Measurements from ENCODE around the gene RPS26.
"Not testable (repeated sequence)": the region's sequence is repeated elsewhere in the genome, so short reads cannot be mapped to it uniquely, and the experiment has no call there.

DNA sequence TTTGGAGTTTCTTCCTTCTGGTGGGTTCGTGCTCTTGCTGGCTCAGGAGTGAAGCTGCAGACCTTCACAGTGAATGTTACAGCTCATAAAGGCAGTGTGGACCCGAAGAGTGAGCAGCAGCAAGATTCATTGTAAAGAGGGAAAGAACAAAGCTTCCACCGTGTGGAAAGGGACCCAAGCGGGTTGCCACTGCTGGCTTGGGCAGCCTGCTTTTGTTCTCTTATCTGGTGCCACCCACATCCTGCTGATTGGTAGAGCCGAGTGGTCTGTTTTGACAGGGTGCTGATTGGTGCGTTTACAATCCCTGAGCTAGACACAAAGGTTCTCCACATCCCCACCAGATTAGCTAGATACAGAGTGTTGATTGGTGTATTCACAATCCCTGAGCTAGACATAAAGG lies 42.2 kb upstream of the RPS26 start:
- TF ChIP-seq, protein P1, sequence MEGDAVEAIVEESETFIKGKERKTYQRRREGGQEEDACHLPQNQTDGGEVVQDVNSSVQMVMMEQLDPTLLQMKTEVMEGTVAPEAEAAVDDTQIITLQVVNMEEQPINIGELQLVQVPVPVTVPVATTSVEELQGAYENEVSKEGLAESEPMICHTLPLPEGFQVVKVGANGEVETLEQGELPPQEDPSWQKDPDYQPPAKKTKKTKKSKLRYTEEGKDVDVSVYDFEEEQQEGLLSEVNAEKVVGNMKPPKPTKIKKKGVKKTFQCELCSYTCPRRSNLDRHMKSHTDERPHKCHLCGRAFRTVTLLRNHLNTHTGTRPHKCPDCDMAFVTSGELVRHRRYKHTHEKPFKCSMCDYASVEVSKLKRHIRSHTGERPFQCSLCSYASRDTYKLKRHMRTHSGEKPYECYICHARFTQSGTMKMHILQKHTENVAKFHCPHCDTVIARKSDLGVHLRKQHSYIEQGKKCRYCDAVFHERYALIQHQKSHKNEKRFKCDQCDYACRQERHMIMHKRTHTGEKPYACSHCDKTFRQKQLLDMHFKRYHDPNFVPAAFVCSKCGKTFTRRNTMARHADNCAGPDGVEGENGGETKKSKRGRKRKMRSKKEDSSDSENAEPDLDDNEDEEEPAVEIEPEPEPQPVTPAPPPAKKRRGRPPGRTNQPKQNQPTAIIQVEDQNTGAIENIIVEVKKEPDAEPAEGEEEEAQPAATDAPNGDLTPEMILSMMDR (IDR thresholded peaks at IDR 0.05) = not testable (repeated sequence)
- not testable (repeated sequence) for TF ChIP-seq POLR2A, POLR2AphosphoS5 (IDR thresholded peaks at IDR 0.05)

Measured in stomach (tissue), 4 donors.